GM18502 (cell line): ENCODE results near the gene NCAN.
"Not testable (repeated sequence)": the region's sequence is repeated elsewhere in the genome, so short reads cannot be mapped to it uniquely, and the experiment has no call there.

ENCODE experiments used
- ATAC-seq: cut with Tn5 transposase; IDR thresholded peaks from one replicate; pipeline ENCODE4 v1.9.1; 2021; ENCODE audit warnings: mild to moderate bottlenecking; ENCODE audit not compliant: unreplicated experiment, poor library complexity

NCAN gene

GRCh38 chr19:19192910-19193423, 18.8 kb upstream of the NCAN start:
- ATAC-seq, result no peak

- ATAC-seq, result no peak
Measured at GRCh38 chr19:19193926-19194325, 17.8 kb upstream of the NCAN start.

- no peak for ATAC-seq
Measured at GRCh38 chr19:19201697-19202630, 9.8 kb upstream of the NCAN start.

- peak; percentile 11 for ATAC-seq
Measured at GRCh38 chr19:19202707-19203011, 9.1 kb upstream of the NCAN start.

GRCh38 chr19:19203012-19203856, 8.5 kb upstream of the NCAN start, which contains the start of gene NR2C2AP:
TSS of gene NR2C2AP (minus strand) at chr19:19203414. CDS start at chr19:19203060, 354 bp downstream.
- peak; percentile 71 for ATAC-seq

GRCh38 chr19:19204181-19204580, 7.6 kb upstream of the NCAN start:
- no peak for ATAC-seq

- no peak for ATAC-seq
Measured at GRCh38 chr19:19205416-19206410, 6.0 kb upstream of the NCAN start.

GRCh38 chr19:19206938-19207337, 4.8 kb upstream of the NCAN start:
- no peak for ATAC-seq

- ATAC-seq, result no peak
Measured at GRCh38 chr19:19207637-19208572, 3.9 kb upstream of the NCAN start.

- no peak for ATAC-seq
Measured at GRCh38 chr19:19209372-19209771, 2.4 kb upstream of the NCAN start.

- no peak for ATAC-seq
Measured at GRCh38 chr19:19212916-19213315, 1.2 kb downstream of the NCAN start.

- ATAC-seq, result no peak
Measured at GRCh38 chr19:19213426-19214158, 1.8 kb downstream of the NCAN start.

- ATAC-seq, result no peak
Measured at GRCh38 chr19:19214159-19214490, 2.4 kb downstream of the NCAN start.

- ATAC-seq, result no peak
Measured at GRCh38 chr19:19214892-19215291, 3.1 kb downstream of the NCAN start.

- ATAC-seq, result no peak
Measured at GRCh38 chr19:19215792-19216191, 4.0 kb downstream of the NCAN start.

- ATAC-seq, result no peak
Measured at GRCh38 chr19:19217099-19217498, 5.3 kb downstream of the NCAN start.

- ATAC-seq, result no peak
Measured at GRCh38 chr19:19218911-19219310, 7.2 kb downstream of the NCAN start.

GRCh38 chr19:19221000-19221399, 9.2 kb downstream of the NCAN start:
- not testable (repeated sequence) for ATAC-seq
